ENCODE data around the gene SLC14A1. TPM values are rescaled to one million over a fixed set of nuclear protein-coding genes. Genes with fewer than 3 reads are reported as not detected.

The SLC14A1 gene
- total RNA-seq, 2 experiments from 2014 or later, result 5.2 to 5.3 TPM

- ATAC-seq (ENCODE audit: poor library complexity) (no peak), DNase-seq (no peak)
- Histone ChIP-seq H3K36me3 (ENCODE audit: insufficient read depth, low read length) (no peaks in the 10 kb centered on the region), H3K4me1 (ENCODE audit: insufficient read depth, low read length) (no peaks in the 10 kb centered on the region), H3K27ac (ENCODE audit: low read depth in 1 of 2, low read length in 2 of 2) (no peak overlapping the region), H3K4me3 (ENCODE audit: low read length) (no peak overlapping the region), H3K27me3 (ENCODE audit: control insufficient read depth in 1 of 2, insufficient read depth in 2 of 2, low read length in 2 of 2) (no peaks in the 10 kb centered on the region), H3K9me3 (ENCODE audit: control insufficient read depth in 1 of 2, insufficient read depth in 1 of 2, low read length in 2 of 2) (no peaks in the 10 kb centered on the region)
- no peaks in the 10 kb centered on the region for H3K27me3 Mint-ChIP-seq
- intact Hi-C loops (cut with DNase I, micrococcal nuclease), result no loop called here
- ChIA-PET POLR2A (no interaction called here), CTCF (no interaction called here)
- no peaks in the 10 kb centered on the region for H3K4me1 Mint-ChIP-seq (ENCODE audit: low read depth)
- no peaks in the 10 kb centered on the region for H3K9me3 Mint-ChIP-seq
- no peak overlapping the region for H3K4me3 Mint-ChIP-seq
- H3K36me3 Mint-ChIP-seq (ENCODE audit: low read depth), result no peaks in the 10 kb centered on the region
- no peak overlapping the region for H3K27ac Mint-ChIP-seq
- TF ChIP-seq, protein P1, sequence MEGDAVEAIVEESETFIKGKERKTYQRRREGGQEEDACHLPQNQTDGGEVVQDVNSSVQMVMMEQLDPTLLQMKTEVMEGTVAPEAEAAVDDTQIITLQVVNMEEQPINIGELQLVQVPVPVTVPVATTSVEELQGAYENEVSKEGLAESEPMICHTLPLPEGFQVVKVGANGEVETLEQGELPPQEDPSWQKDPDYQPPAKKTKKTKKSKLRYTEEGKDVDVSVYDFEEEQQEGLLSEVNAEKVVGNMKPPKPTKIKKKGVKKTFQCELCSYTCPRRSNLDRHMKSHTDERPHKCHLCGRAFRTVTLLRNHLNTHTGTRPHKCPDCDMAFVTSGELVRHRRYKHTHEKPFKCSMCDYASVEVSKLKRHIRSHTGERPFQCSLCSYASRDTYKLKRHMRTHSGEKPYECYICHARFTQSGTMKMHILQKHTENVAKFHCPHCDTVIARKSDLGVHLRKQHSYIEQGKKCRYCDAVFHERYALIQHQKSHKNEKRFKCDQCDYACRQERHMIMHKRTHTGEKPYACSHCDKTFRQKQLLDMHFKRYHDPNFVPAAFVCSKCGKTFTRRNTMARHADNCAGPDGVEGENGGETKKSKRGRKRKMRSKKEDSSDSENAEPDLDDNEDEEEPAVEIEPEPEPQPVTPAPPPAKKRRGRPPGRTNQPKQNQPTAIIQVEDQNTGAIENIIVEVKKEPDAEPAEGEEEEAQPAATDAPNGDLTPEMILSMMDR (IDR thresholded peaks at IDR 0.05), result no peak
These were observed 15.9 kb downstream of the SLC14A1 start for GRCh38 chr18:45739848-45740247.

GRCh38 chr18:45741056-45741455, 17.1 kb downstream of the SLC14A1 start:
- no peaks in the 10 kb centered on the region for H3K9me3 Mint-ChIP-seq
- H3K27me3 Mint-ChIP-seq, result no peaks in the 10 kb centered on the region
- Histone ChIP-seq H3K36me3 (ENCODE audit: insufficient read depth, low read length) (no peaks in the 10 kb centered on the region), H3K27ac (ENCODE audit: low read depth in 1 of 2, low read length in 2 of 2) (no peak overlapping the region), H3K27me3 (ENCODE audit: control insufficient read depth in 1 of 2, insufficient read depth in 2 of 2, low read length in 2 of 2) (no peaks in the 10 kb centered on the region), H3K4me1 (ENCODE audit: insufficient read depth, low read length) (no peaks in the 10 kb centered on the region), H3K9me3 (ENCODE audit: control insufficient read depth in 1 of 2, insufficient read depth in 1 of 2, low read length in 2 of 2) (no peaks in the 10 kb centered on the region), H3K4me3 (ENCODE audit: low read length) (no peak overlapping the region)
- no peaks in the 10 kb centered on the region for H3K36me3 Mint-ChIP-seq (ENCODE audit: low read depth)
- DNase-seq (no peak), ATAC-seq (ENCODE audit: poor library complexity) (no peak)
- ChIA-PET POLR2A (no interaction called here), CTCF (interaction anchor here (0.7 kb wide), 1 partner anchor 89 kb away, joined by 3 read pairs; no protein-coding TSS in a partner anchor)
- TF ChIP-seq, protein P1 (IDR thresholded peaks at IDR 0.05), result no peak
- H3K4me1 Mint-ChIP-seq (ENCODE audit: low read depth), result no peaks in the 10 kb centered on the region
- intact Hi-C loops (cut with DNase I, micrococcal nuclease), result no loop called here
- no peak overlapping the region for H3K4me3 Mint-ChIP-seq
- H3K27ac Mint-ChIP-seq, result no peak overlapping the region

DNA sequence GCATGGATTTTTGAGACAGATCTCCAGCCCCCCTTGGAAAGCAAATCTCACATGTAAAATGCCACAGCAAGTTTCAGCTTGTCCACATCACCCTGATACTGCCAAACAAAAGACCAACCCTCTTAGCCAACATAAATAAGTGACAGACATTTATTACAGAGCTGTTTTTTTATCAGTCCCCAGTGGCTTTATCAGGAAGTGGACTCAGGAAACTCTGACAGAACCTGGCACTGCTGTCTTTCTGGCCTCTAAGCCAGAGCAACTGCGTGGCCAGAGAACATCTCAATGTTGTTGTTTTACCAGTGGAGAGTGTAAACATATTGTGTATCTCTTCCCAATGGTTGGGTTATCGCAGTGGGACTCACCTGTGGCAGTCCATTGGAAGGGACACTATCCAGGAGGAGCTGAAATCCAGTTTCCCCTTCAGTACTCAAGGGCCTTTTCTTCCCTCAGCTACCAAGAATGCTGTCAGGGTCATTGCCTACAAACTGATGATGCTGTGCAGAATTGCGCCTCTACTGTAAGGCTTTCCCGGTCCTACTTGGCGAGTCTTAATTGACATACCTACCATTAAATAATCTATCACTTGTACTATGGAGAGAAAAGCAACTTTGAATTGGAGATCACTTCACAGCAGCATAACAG, 22.0 kb downstream of the SLC14A1 start:
- ATAC-seq (ENCODE audit: poor library complexity) (no peak), DNase-seq (no peak)
- Mint-ChIP-seq H3K4me3 (no peak overlapping the region), H3K27me3 (no peaks in the 10 kb centered on the region), H3K27ac (no peak overlapping the region), H3K9me3 (no peaks in the 10 kb centered on the region), H3K36me3 (ENCODE audit: low read depth) (no peaks in the 10 kb centered on the region), H3K4me1 (ENCODE audit: low read depth) (no peaks in the 10 kb centered on the region)
- TF ChIP-seq, protein P1 (IDR thresholded peaks at IDR 0.05), result no peak
- no peak overlapping the region for H3K27ac ChIP-seq (ENCODE audit: low read depth in 1 of 2, low read length in 2 of 2)
- H3K27me3 ChIP-seq (ENCODE audit: control insufficient read depth in 1 of 2, insufficient read depth in 2 of 2, low read length in 2 of 2), result no peaks in the 10 kb centered on the region
- no peaks in the 10 kb centered on the region for H3K4me1 ChIP-seq (ENCODE audit: insufficient read depth, low read length)
- CTCF ChIA-PET, result no interaction called here
- intact Hi-C loops (cut with DNase I, micrococcal nuclease), result no loop called here
- H3K9me3 ChIP-seq (ENCODE audit: control insufficient read depth in 1 of 2, insufficient read depth in 1 of 2, low read length in 2 of 2), result no peaks in the 10 kb centered on the region
- H3K36me3 ChIP-seq (ENCODE audit: insufficient read depth, low read length), result no peaks in the 10 kb centered on the region
- no peak overlapping the region for H3K4me3 ChIP-seq (ENCODE audit: low read length)
- POLR2A ChIA-PET, result no interaction called here
